NOMO-1 (cell line): Measurements from ENCODE around the gene TFDP2.
A peak's percentile ranks its signal among the peaks of the same experiment; 100 is the strongest.
"Not testable (repeated sequence)": the region's sequence is repeated elsewhere in the genome, so short reads cannot be mapped to it uniquely, and the experiment has no call there.

Experiments
- DNase-seq, 2 experiments: peaks; one replicate each; lab custom pipeline; 2025; ENCODE audit not compliant: unreplicated experiment in 2 of 2; lab: John Stamatoyannopoulos, UW

Gene TFDP2

GRCh38 chr3:141933421-141934300 lies 215.7 kb downstream of the TFDP2 start:
- no peak for DNase-seq

DNA sequence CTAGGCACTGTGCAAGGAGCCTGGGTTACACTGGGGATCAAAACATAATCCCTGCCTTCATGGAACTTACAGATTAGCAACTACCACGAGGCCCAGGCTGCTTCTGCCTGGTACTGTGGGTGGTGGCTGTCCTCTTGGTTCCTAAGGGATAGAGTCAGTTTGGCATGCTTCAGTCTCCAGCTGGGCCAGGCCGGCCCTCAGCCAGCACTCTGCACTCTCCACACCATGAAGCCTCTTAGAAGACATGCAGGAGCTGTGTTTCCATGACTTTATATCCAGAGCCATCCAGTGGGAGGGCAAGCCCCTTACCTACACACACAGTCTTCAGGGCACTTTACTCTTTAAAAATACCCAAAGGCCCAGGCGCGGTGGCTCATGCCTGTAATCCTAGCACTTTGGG lies 218.5 kb downstream of the TFDP2 start:
- DNase-seq = no peak

GRCh38 chr3:141929341-141929995 lies 219.9 kb downstream of the TFDP2 start:
- DNase-seq = no peak

DNA sequence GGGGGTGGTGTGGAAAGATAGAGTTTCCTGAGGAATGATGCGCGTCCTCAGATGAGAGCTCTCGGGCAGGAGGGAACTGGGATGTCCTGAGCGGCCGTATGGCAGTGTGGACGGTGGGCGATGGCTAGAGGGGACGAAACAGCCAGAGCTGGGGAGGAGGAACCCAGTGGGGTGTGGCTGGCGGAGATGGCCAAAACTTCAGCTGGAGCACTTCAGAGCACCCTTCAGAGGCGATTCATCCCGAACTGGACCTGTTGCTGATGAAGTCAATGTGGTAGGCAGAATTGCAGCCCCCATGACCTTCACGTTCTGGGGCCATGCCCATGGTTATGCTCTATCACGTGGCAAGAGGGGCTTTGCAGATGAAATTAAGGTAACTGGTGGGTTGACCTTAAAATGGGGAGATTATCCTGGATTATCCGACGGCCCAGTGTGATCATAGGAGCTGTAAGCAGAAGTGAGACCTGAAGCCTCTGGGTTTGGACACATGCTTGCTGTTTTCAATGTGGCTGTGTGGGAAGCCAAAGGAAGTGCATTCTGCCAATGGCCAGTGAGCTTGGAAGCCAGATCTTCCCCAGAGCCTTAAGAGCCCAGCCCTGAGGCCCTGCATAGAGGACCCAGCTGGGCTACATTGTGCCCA lies 220.6 kb downstream of the TFDP2 start:
- DNase-seq = no peak

- no peak for DNase-seq
Observed at GRCh38 chr3:141926929-141927328, 222.4 kb downstream of the TFDP2 start.

GRCh38 chr3:141925677-141926076 lies 223.7 kb downstream of the TFDP2 start:
- DNase-seq = not testable (repeated sequence)

DNA sequence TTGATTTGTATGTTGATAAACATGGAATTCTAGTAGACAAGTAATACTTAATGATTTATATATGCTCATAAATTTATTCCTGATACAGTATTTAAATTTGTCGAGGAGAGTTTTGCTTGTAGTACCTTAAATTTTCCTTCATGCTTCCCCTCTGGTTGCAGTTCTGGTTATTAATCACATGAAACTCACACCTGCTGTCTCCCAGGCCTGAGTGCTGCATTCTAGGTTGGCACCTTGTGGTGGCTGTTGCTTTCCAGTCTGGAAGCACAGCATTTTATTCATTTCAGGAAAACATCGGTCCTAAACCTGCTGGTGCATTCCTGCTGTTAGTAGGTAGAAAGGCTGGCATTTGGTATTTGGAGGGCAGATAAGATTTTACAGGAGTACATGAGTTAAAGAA lies 228.0 kb downstream of the TFDP2 start:
- no peak for DNase-seq

DNA sequence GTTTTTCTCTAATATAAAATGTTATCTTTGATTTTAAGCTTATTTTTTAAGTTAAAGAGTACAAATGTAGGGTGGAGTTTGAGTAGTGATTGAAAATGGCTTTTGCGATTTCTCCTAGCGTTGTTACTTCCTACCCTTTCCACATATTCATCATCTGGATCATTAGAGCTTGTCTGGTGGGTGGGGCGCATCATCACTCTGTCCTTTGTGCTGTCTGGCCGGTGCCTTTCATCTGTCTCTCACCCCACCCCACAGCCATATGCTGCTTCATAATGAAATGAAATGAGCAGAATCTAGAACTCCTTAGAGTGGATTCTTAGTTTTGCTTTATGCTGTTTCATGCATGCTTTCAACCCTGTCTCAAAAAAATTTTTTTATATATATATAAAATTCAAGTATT lies 228.6 kb downstream of the TFDP2 start:
- no peak for DNase-seq

- DNase-seq = no peak
Observed at GRCh38 chr3:141915766-141916165, 233.6 kb downstream of the TFDP2 start.

DNA sequence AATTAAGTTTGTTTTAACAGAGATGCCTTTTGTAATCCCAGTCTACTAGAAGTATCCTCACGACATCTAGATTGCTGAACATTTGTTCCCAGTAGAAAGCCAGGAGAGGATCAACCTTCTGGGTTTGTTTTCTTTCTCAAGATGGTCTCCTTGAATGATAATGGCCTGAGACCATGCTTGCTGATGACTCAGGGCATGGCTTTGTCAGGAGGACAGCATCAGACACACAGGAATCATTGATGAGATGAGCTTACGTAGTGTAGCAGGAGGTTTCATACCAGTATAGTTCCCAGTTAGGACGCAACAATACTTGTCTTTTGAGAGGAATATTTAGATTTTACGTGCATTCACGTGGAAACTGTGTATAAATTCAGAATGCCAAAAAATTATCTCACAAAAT lies 234.3 kb downstream of the TFDP2 start:
- DNase-seq = no peak

GRCh38 chr3:141914311-141914710 lies 235.0 kb downstream of the TFDP2 start:
- DNase-seq = no peak

GRCh38 chr3:141913150-141913811 lies 236.1 kb downstream of the TFDP2 start:
- peak; percentile 34 to 73 for DNase-seq

DNA sequence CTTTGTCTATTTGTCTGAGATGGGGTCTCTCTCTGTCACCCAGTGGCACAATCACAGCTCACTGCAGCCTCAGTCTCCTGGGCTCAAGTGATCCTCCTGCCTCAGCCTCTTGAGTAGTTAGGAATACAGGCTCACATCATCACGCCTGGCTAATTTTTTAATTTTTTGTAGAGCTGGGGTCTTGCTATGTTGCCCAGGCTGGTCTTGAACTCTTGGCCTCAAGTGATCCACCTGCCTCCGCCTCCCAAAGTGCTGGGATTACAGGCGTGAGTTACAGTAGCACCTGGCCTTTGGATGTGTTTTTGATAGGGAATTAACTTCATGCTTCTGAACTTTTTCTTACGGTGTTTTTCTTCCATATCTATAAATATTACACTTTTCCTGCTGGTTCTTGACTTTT lies 239.4 kb downstream of the TFDP2 start:
- not testable (repeated sequence) for DNase-seq

GRCh38 chr3:141909408-141909807 lies 239.9 kb downstream of the TFDP2 start:
- DNase-seq = no peak

DNA sequence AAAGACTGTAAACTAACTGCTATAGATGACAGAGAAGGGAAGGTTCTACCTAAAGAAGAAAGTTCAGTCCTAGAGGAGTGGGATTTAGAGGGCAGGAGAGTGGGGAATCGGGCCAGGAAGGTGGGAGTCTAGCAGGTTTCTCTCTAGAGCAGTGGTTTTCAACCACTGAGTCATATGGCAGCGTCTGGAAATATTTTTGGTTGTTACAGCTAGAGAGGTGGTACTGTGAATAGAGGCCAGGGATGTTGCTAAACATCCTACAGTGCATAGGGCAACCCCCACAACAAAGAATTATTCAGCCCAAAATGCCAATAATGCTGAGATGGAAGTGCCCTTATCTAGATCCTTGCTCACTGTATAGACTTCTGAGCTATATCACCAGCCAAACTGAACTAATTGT lies 244.2 kb downstream of the TFDP2 start:
- no peak for DNase-seq

GRCh38 chr3:141904203-141904602 lies 245.1 kb downstream of the TFDP2 start:
- DNase-seq = no peak

DNA sequence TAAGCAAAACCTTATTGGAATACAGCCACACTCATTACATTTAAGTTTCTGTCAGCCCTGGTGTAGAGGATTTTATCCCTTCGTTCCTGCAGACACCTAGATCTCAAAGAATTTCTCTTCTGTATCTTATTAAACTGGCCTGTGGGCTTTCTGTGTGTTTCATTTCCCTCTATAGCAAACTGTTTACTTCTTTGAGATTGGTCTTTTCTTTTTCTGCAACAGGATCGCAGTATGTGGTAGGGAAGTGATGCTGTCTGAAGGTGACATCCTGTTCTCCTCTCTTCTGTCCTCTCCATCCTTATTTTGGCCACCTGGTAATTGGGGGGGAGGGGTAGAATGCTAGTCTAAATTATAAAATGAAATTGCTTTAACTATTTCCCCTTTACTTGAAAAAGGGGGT lies 247.4 kb downstream of the TFDP2 start:
- no peak for DNase-seq

GRCh38 chr3:141900343-141900742 lies 249.0 kb downstream of the TFDP2 start:
- DNase-seq = no peak

- no peak for DNase-seq
Observed at GRCh38 chr3:141898908-141899307, 250.4 kb downstream of the TFDP2 start.

DNA sequence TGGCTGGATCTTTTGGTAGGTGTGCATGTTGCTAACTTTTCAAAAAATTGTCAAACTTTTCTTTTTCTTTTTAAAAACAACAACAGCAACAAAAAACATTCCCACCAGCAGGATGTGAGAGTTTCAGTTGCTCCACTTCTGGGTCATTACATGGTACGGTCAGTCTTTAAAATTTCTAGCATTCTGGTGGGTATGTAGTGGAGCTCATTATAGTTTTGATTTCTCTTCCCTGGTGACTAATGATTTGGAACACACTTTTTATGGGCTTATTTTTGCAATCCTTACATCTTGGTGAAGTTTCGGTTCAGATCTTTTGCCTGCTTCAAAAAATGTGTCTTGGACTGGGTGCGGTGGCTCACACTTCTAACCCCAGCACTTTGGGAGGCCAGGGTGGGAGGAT lies 253.6 kb downstream of the TFDP2 start:
- DNase-seq = no peak

DNA sequence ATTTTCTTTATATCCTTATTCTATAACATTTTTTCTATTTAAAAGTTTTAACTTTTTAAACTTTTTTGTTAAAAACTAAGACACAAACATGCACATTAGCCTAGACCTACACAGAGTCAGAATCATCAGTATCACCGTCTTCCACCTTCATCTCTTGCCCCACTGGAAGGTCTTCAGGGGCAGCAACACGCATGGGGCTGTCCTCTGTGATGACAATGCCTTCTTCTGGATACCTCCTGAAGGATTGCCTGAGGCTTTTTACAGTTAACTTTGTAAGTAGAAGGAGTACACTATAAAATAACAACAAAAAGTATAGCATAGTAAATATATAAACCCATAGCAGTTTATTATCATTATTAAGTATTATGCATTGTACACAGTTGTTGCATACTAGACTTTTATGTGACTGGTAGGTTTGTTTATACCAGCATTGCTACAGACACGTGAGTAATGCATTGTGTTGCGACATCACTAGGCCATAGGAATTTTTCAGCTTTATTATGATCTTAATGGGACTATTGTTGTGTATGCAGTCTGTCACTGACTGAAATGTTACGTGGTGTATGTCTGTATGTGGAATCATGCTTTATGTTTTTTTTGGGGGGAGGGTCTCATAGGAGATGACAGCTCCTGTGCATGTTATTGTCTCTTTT lies 254.7 kb downstream of the TFDP2 start:
- DNase-seq = peak; percentile 44 to 66
